Effector memory CD8-positive, alpha-beta T cell (primary cell): ENCODE results near the gene METTL21C.

Experiments
- ATAC-seq: fragments of 150-1000 bp; cut with Tn5 transposase; replicated peaks from 2 replicates; pipeline ENCODE4 v1.10.0; 2021; ENCODE audit warnings: mild to moderate bottlenecking, moderate library complexity
- DNase-seq, 3 experiments: peaks; one replicate each; pipeline ENCODE4 v3.0.0; 2021
- H3K27ac Mint-ChIP-seq, 2 donors: one replicate each; pipeline ENCODE4 v1.8.0; 2022; ENCODE audit warnings: mild to moderate bottlenecking in 2 of 2, mixed read lengths in 2 of 2, moderate library complexity in 2 of 2
- H3K27me3 Mint-ChIP-seq, 2 donors: one replicate each; pipeline ENCODE4 v1.8.0; 2022; ENCODE audit warnings: mixed read lengths in 2 of 2
- H3K36me3 Mint-ChIP-seq: one replicate; pipeline ENCODE4 v1.8.0; 2022; ENCODE audit warnings: mild to moderate bottlenecking, moderate library complexity, mixed read lengths; ENCODE audit not compliant: insufficient read depth
- H3K4me1 Mint-ChIP-seq, 2 donors: one replicate each; pipeline ENCODE4 v1.8.0; 2022; ENCODE audit warnings: low read depth in 2 of 2, mixed read lengths in 2 of 2
- H3K4me3 Mint-ChIP-seq, 2 donors: one replicate each; pipeline ENCODE4 v1.8.0; 2022; ENCODE audit warnings: mild to moderate bottlenecking in 2 of 2, mixed read lengths in 2 of 2, moderate library complexity in 2 of 2
- H3K9me3 Mint-ChIP-seq, 2 donors: one replicate each; pipeline ENCODE4 v1.8.0; 2022; ENCODE audit warnings: mixed read lengths in 2 of 2

METTL21C gene

DNA sequence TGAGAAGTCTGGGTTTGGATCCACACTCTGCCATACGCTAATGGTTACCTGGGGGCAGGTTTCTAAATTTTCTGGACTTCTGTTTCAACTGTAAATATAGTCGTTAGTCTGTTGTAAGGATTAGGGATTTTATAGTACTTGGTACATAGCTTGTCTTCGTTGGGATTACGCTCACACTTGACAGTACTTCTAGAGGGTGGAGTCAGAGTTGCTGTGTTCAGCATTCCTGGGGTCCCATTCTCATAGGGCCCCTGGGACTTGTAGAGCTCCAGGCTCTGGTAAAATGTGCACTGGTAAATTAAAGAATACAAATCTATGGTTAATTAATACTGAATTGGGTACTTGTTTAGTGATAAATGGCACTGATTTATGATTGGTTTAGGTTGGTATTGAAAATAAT lies 52.8 kb downstream of the METTL21C start:
- H3K27ac Mint-ChIP-seq, result no peak overlapping the region
- peaks cover 73% of the 10 kb centered on the region for H3K36me3 Mint-ChIP-seq
- DNase-seq (no peak), ATAC-seq (no peak)
- H3K27me3 Mint-ChIP-seq, result no peaks in the 10 kb centered on the region
- H3K4me3 Mint-ChIP-seq, result no peak overlapping the region
- H3K9me3 Mint-ChIP-seq, result no peaks in the 10 kb centered on the region
- H3K4me1 Mint-ChIP-seq, result no peaks in the 10 kb centered on the region

DNA sequence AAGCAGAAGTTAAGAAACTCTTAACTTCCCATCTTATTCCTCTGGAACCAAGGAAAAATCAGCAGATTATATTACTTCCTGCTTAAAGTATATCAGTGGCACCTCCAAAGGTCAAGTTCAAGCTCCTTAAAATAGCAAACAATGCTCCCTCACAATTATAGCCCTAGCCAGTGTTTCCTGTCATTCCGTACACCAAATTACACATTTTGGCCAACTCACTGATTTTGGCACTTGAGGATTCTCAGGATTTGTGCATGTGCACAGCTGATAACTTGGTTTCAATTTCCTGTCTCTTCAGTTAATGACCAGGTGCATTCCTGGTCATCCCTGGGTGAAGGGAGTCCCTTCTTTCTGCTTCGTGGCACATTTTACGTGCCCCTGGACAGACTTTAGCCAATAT lies 56.1 kb downstream of the METTL21C start:
- H3K4me1 Mint-ChIP-seq, result peaks cover 0 to 3% of the 10 kb centered on the region in 2 donors
- peaks cover 73% of the 10 kb centered on the region for H3K36me3 Mint-ChIP-seq
- H3K9me3 Mint-ChIP-seq, result no peaks in the 10 kb centered on the region
- no peak for DNase-seq
- ATAC-seq, result no peak
- H3K27ac Mint-ChIP-seq, result no peak overlapping the region
- no peaks in the 10 kb centered on the region for H3K27me3 Mint-ChIP-seq
- H3K4me3 Mint-ChIP-seq, result no peak overlapping the region
